ENCODE results near the gene OSTM1. TPM values are rescaled to one million over a fixed set of nuclear protein-coding genes. Genes with fewer than 3 reads are reported as not detected.

OSTM1 gene
- total and polyA plus RNA-seq, 2 experiments from 2014 or later = 17.4 to 28.1 TPM

DNA sequence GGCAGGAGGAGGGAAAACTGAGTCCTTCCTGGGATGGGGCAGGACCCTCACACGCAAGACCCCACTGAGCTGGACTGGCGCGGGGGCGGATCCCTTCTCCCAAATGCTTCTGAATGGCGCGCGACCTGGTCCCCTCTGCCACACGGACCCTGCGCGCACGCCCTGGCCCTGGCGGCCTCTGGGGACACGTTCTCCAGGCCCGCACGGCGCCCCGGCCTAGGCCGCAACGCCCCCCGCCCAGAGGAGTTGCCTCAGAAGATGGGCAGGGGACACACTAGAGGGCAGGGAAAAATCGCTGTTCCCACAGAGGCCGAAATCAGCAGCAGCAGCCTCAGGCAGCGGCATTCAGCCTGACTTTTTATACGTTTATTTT lies 45.2 kb upstream of the OSTM1 start:
- peak overlapping the region; percentile 50 for H3K4me3 ChIP-seq
- no peaks in the 10 kb centered on the region for H3K79me2 ChIP-seq (replicated peaks; ENCODE audit: insufficient read depth)
- TF ChIP-seq EZH2phosphoT487 (IDR thresholded peaks at IDR 0.05; ENCODE audit: unreplicated experiment) (peak; percentile 45), EZH2 (IDR thresholded peaks at IDR 0.05; ENCODE audit: low read depth, unreplicated experiment) (peak; percentile 2)
- TF ChIP-seq, protein P1, sequence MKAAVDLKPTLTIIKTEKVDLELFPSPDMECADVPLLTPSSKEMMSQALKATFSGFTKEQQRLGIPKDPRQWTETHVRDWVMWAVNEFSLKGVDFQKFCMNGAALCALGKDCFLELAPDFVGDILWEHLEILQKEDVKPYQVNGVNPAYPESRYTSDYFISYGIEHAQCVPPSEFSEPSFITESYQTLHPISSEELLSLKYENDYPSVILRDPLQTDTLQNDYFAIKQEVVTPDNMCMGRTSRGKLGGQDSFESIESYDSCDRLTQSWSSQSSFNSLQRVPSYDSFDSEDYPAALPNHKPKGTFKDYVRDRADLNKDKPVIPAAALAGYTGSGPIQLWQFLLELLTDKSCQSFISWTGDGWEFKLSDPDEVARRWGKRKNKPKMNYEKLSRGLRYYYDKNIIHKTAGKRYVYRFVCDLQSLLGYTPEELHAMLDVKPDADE (IDR thresholded peaks at IDR 0.05) = no peak
- Mint-ChIP-seq H3K9me3 (peaks cover 10% of the 10 kb centered on the region), H3K4me1 (peaks cover 64% of the 10 kb centered on the region), H3K27me3 (ENCODE audit: insufficient read depth, low read depth, poor library complexity) (peaks cover 97% of the 10 kb centered on the region), H3K4me3 (peak overlapping the region; percentile 64; the same call in 2 of the 3 replicates), H3K36me3 (ENCODE audit: low read depth) (no peaks in the 10 kb centered on the region; the same call in 2 of the 3 replicates), H3K27ac (no peak overlapping the region)
- peak overlapping the region; percentile 83 for H3K4me2 ChIP-seq
- peaks cover 11% of the 10 kb centered on the region; the same call in 1 of the 2 replicates for H4K20me1 ChIP-seq (replicated peaks; ENCODE audit: insufficient read depth)
- DNase-seq (ENCODE audit: low spot score) (peak; percentile 56), ATAC-seq (peak; percentile 4; the same call in 2 of the 3 replicates)
- H2AFZ ChIP-seq = no peak overlapping the region
- no peak overlapping the region for H3K27ac ChIP-seq (ENCODE audit: low read depth)
- no peaks in the 10 kb centered on the region for H3K9me2 ChIP-seq (ENCODE audit: insufficient read depth)
- peaks cover 100% of the 10 kb centered on the region for H3K27me3 ChIP-seq (ENCODE audit: insufficient read depth)
- peaks cover 62% of the 10 kb centered on the region for H3K4me1 ChIP-seq (ENCODE audit: insufficient read depth)
- H3K36me3 ChIP-seq (ENCODE audit: insufficient read depth) = no peaks in the 10 kb centered on the region
- peaks cover 36% of the 10 kb centered on the region for H3F3A ChIP-seq (replicated peaks; ENCODE audit: low read depth)

DNA sequence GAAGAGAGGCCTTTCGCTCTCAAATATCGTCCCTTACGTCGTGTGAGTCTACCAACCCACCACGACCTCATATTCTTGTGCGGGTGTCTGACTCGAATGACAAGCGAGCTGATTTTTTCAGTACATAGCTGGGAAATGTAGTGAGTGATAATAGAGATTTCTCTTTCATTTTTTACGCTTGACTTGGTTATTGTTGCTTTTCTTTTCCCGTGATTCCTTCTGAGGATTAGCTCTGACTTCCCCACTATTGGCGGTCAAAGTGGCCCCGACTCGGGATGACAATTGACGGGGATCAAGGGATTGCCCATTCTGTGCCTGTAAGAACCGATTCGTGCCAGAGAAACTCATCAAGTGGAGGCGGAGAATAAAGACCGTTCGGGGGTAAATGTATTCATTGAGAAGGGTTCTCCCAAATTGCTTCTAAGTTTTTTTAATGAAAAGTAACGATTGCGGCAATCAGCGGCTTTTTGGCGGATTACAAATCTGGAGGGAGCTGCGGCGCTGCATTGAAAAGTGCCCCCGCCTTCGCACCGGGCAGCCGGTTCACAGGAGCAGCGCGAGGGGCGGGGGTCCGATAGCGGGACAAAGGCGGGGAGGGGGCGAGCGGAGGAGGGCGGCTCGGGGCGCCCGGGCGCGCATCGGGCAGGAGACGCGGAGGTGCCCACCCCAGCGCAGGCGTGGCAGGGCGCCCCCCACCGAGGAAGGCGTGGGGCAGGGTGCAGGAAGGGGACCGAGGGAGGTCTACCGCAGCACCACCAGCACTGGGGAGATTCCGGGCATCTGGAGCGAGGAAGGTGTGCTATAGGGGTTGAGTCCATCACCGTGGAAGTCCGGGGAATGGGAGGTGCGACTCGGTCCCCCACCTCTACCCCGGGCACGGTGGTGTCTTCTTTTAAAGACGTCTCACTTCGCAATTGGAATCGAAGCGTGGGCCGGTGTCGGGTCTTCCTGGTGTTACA lies 44.5 kb upstream of the OSTM1 start:
- no peak overlapping the region for H3K27ac Mint-ChIP-seq
- Histone ChIP-seq H3K9me2 (ENCODE audit: insufficient read depth) (no peaks in the 10 kb centered on the region), H3K27me3 (ENCODE audit: insufficient read depth) (peaks cover 100% of the 10 kb centered on the region), H4K20me1 (replicated peaks; ENCODE audit: insufficient read depth) (peaks cover 11% of the 10 kb centered on the region; the same call in 1 of the 2 replicates), H3K4me3 (peak overlapping the region; percentile 50), H3K36me3 (ENCODE audit: insufficient read depth) (no peaks in the 10 kb centered on the region), H2AFZ (peak overlapping the region; percentile 63; the same call in 1 of the 2 replicates), H3K4me2 (peak overlapping the region; percentile 83), H3K27ac (ENCODE audit: low read depth) (no peak overlapping the region), H3K79me2 (replicated peaks; ENCODE audit: insufficient read depth) (no peaks in the 10 kb centered on the region), H3K4me1 (ENCODE audit: insufficient read depth) (peaks cover 62% of the 10 kb centered on the region), H3F3A (replicated peaks; ENCODE audit: low read depth) (peaks cover 38% of the 10 kb centered on the region)
- H3K4me3 Mint-ChIP-seq = peak overlapping the region; percentile 64
- peaks cover 97% of the 10 kb centered on the region for H3K27me3 Mint-ChIP-seq (ENCODE audit: insufficient read depth, low read depth, poor library complexity)
- TF ChIP-seq, protein P2, sequence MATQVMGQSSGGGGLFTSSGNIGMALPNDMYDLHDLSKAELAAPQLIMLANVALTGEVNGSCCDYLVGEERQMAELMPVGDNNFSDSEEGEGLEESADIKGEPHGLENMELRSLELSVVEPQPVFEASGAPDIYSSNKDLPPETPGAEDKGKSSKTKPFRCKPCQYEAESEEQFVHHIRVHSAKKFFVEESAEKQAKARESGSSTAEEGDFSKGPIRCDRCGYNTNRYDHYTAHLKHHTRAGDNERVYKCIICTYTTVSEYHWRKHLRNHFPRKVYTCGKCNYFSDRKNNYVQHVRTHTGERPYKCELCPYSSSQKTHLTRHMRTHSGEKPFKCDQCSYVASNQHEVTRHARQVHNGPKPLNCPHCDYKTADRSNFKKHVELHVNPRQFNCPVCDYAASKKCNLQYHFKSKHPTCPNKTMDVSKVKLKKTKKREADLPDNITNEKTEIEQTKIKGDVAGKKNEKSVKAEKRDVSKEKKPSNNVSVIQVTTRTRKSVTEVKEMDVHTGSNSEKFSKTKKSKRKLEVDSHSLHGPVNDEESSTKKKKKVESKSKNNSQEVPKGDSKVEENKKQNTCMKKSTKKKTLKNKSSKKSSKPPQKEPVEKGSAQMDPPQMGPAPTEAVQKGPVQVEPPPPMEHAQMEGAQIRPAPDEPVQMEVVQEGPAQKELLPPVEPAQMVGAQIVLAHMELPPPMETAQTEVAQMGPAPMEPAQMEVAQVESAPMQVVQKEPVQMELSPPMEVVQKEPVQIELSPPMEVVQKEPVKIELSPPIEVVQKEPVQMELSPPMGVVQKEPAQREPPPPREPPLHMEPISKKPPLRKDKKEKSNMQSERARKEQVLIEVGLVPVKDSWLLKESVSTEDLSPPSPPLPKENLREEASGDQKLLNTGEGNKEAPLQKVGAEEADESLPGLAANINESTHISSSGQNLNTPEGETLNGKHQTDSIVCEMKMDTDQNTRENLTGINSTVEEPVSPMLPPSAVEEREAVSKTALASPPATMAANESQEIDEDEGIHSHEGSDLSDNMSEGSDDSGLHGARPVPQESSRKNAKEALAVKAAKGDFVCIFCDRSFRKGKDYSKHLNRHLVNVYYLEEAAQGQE (IDR thresholded peaks at IDR 0.05; ENCODE audit: unreplicated experiment) = no peak
- TF ChIP-seq EZH2phosphoT487 (IDR thresholded peaks at IDR 0.05; ENCODE audit: unreplicated experiment) (peak; percentile 94), EZH2 (IDR thresholded peaks at IDR 0.05; ENCODE audit: low read depth, unreplicated experiment) (peak; percentile 100)
- peak; percentile 80 for DNase-seq (ENCODE audit: low spot score)
- H3K9me3 Mint-ChIP-seq = peaks cover 4% of the 10 kb centered on the region
- peak; percentile 5; the same call in 2 of the 3 replicates for ATAC-seq
- H3K36me3 Mint-ChIP-seq (ENCODE audit: low read depth) = no peaks in the 10 kb centered on the region; the same call in 2 of the 3 replicates
- peaks cover 64% of the 10 kb centered on the region for H3K4me1 Mint-ChIP-seq

Data from GM23338 (cell line).